Suppressor macrophage treated with lipopolysaccharide for 4 hours (primary cell): ENCODE data around the gene HPS6.
"Not testable (repeated sequence)": the region's sequence is repeated elsewhere in the genome, so short reads cannot be mapped to it uniquely, and the experiment has no call there.

Experiments used
- DNase-seq: peaks from one replicate; pipeline ENCODE4 v3.0.0-alpha.2; 2020

Gene HPS6

DNA sequence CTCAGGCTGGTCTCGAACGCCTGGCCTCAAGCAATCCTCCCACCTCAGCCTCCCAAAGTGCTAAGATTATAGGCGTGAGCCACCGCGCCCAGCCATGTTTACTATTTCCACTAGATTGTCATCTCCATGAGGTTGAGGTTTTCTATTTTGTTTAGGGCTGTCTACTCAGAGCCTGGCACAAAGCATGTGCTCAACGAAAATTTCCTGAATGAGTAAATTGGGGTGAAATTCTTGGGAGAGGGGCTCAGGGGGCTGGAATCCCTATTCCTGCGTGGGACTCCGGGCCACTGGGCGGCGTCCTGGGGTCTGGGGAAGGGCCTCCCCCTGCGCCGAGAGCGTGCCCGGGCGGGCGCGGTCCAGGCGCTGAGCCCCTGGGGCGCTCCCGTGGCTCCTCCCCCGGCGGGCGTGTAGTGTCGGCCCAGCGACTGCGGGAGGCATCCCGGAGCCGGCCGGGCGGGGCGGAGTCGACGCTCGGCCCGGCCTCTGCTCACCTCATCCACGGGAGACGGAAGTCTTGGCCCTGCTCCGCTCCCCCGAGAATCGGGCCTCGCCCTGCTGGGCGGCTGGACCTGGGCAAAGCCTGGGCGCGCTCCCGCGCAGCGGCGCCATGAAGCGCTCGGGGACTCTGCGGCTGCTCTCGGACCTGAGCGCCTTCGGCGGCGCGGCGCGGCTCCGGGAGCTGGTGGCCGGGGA lies at the start of gene HPS6:
Gene HPS6, plus strand, starts transcription at position 482 of the 693 bp plus-strand sequence. Its CDS starts 126 bp downstream, at position 608.
- DNase-seq: peak; percentile 97

DNA sequence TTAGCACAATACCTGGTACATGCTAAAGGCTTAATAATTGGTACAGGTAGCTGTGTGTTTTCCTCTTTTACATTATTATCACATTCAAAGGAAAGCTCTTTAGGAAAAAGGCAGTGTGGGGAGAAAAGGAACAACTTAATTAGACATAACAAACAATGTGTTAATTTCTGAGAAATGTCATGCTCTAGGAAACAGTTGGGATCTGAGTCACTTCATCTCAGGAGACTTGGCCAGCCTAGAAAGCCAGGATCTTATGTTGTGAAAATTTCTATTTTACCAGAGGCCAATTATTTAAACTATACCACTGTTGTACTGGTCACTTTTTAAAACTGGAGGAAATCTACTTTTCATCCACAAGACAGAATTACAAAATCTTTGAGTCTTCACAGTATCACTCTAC lies 48.7 kb upstream of the HPS6 start:
- no peak for DNase-seq

- no peak for DNase-seq
These were observed 47.9 kb upstream of the HPS6 start for GRCh38 chr10:102017295-102017694.

DNA sequence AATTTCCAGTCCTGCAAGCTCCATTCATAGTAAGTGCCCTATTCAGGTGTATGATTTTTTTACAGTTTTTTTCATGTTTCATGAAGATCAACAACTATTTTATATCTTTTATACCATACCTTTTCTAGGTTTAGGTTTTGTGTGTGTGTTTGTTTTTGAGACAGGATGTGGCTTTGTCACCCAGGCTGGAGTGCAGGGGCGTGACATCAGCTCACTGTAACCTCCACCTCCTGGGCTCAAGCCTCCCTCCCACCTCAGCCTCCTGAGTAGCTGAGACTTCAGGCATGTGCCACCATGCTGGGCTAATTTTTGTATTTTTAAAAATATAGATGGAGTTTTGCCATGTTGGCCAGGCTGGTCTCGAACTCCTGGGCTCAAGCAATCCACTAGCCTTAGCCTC lies 44.2 kb upstream of the HPS6 start:
- no peak for DNase-seq

GRCh38 chr10:102024799-102025198 lies 40.4 kb upstream of the HPS6 start:
- DNase-seq: peak; percentile 88

GRCh38 chr10:102027261-102027660 lies 37.9 kb upstream of the HPS6 start:
- no peak for DNase-seq

- no peak for DNase-seq
These were observed 31.4 kb upstream of the HPS6 start for GRCh38 chr10:102033787-102034186.

- not testable (repeated sequence) for DNase-seq
These were observed 29.3 kb upstream of the HPS6 start for GRCh38 chr10:102035807-102036206.

- no peak for DNase-seq
These were observed 26.7 kb upstream of the HPS6 start for GRCh38 chr10:102038410-102038809.

- no peak for DNase-seq
These were observed 24.7 kb upstream of the HPS6 start for GRCh38 chr10:102040305-102041050.

DNA sequence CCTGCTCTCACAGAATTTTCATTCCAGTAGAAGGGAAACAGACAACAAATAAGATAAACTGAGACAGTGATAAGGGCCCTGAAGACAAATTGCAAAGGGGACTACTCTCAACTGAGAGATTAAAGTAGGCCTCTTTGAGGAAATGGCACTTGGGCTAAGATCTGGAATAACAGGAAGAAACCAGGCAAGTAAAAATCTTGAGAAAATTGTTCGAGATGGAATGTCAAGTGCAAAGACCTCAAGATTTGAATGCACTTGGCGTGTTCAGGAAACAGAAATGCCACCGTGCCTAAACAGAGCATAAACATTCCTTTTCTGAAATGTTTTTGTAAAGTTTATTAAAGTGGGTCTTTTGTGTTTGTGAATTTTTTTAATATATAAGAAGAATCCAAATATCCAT lies 19.9 kb upstream of the HPS6 start:
- DNase-seq: no peak

DNA sequence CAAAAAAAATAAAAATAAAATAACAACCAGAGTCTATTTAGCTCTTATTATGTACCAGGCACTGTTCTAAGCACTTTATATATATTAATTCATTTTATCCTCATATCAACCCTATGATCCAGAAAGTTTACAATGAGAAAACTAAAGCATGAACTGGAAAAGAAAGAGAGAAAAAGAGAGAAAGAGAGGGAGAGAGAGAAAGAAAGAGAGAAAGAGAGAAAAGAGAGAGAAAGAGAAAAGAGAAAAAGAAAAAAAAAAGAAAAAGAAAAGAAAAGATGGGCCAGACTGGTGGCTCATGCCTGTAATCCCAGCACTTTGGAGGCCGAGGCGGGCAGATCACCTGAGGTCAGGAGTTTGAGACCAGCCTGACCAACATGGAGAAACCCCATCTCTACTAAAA lies 19.1 kb upstream of the HPS6 start:
- no peak for DNase-seq

DNA sequence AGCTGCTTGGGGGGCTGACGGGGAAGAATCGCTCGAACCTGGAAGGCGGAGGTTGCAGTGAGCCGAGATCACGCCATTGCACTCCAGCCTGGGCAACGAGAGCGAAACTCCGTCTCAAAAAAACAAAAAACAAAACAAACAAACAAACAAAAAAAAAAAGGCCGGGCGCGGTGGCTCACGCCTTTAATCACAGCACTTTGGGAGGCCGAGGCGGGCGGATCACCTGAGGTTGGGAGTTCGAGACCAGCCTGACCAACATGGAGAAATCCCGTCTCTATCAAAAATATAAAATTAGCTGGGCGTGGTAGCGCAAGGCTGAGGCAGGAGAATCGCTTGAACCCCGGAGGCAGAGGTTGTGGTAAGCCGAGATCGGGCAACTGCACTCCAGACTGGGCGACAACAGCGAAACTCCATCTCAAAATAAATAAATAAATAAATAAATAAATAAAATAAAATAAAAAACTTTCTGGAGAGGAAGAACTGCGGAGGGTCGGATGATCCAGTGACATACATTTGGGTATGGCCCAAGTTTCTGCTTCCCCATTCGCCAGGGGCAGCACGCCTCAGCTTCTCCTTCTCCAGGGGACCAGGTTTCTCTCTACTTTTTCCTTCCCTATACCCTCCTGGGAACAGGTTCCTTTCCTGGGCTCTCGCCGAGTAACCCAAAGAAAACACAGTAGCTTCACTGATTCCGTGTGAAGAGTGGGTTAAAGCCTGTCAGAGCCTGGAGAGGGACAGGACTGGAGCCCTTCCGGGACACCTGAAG lies 10.1 kb upstream of the HPS6 start:
- peak; percentile 71 for DNase-seq

DNA sequence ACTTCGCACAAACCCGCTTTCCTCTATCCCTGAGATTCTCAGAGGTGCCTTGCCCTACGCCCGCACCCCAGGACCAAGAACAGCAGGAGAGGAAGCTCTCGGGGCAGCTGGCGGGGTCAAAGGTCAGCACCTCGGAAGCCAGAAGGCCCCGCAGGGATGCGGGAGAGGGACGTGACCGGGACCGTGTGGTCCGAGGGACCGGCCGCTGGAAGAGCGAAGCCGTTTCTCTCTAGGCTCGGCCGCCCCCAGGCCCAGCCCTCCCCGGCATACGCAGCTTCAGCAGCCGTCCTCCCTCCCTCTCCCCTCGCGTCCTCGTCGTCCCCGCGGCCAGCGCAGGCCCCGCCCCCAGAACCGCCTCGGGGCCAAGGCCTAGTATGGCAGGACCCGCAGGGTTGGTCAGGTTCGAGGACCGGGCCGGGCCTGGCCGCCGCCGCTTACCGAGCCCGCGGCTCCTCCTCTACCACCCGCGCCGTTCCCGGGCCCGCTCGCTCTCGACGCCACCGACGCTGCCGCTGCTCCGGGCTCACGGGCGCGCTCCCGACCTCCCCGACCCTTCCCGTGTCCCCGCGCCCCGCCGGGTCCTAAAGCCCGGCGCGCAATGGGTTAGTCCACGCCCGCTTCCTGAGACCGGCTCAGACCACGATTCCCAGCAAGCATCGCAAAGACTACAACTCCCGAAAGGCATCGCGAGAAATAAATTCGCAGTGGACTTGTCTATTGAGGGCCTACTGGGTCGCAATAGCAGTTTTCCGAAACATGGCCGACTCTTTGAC lies 9.3 kb upstream of the HPS6 start, which contains the start of gene ARMH3:
Gene ARMH3, minus strand, starts transcription at position 527 of the 773 bp plus-strand sequence. CDS start 16,059 bp downstream, outside the sequence.
- DNase-seq: peak; percentile 98

DNA sequence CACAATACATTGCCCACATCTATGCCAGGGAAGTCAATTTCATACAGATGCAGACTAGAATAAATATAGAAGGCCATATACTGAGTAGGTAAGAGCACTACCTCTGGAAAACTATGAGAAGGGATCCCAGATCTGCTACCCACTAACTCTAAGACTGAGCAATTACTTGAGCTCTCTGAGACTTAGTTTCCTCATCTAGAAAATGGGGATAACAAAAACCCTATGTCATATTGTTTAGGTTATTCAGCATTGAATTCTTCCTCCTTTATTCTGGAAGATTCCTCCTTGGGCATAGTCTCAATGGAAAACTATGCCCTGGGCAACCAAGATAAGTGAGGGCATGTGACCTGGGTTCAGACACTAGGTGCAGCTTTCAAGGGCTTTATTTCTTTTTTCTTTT lies 5.2 kb upstream of the HPS6 start:
- DNase-seq: no peak

DNA sequence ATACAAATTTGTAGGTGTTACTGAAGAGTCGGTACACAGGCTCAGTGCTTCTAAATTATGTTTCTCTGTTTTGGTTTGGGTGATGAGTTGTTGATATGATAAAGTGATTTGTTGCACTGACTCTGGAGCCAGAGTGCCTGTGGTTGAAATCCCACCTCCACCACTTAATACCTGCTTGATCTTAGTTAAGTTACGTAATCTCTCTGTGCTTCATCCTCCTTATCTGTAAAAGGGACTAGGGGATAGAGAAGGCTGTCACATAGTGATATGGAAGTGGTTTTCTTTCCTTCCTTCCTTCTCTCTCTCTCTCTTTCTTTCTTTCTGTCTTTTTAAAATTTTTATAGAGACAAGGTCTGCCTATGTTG lies 664 bp upstream of the HPS6 start:
- DNase-seq: no peak

DNA sequence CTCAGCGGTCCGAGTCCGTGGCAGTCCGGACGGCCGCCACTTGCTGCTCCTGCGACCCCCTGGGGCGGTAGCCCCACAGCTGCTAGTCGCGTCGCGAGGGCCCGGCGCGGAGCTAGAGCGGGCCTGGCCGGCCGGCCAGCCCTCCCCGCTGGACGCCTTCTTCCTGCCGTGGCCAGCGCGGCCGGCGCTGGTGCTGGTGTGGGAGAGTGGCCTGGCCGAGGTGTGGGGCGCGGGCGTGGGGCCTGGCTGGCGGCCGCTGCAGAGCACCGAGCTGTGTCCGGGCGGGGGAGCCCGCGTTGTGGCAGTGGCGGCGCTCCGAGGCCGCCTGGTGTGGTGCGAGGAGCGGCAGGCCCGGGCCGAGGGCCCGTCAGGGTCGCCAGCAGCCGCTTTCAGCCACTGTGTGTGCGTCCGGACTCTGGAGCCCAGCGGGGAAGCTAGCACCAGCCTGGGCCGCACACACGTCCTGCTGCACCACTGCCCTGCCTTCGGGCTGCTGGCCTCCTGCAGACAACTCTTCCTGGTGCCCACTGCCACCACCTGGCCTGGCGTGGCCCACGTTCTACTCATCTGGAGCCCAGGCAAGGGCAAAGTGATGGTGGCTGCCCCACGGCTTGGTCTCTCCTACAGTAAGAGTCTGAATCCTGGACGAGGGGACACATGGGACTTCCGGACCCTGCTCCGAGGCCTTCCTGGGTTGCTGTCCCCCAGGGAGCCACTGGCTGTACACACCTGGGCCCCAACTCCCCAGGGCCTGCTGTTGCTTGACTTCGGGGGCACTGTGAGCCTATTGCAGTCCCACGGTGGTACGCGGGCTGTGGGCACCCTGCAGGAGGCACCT lies 631 bp downstream of the HPS6 start:
- DNase-seq: peak; percentile 34

DNA sequence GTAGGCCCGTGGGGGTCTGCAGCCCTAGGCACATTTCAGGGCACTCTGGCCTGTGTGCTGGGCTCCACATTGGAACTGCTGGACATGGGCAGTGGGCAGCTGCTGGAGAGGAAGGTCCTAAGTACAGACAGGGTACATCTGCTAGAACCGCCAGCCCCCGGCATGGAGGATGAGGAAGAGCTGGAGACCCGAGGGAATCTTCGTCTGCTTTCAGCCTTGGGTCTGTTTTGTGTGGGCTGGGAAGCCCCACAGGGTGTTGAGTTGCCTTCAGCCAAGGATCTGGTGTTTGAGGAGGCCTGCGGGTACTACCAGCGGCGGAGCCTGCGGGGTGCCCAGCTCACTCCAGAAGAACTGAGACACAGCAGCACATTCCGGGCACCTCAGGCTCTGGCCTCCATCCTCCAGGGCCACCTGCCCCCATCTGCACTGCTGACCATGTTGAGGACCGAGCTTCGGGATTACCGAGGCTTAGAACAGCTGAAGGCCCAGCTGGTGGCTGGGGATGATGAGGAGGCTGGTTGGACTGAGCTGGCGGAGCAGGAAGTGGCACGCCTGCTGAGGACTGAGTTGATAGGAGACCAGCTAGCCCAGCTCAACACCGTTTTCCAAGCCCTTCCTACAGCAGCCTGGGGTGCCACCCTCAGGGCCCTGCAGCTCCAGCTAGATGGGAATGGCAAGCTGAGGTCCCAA lies 1.4 kb downstream of the HPS6 start:
- no peak for DNase-seq

DNA sequence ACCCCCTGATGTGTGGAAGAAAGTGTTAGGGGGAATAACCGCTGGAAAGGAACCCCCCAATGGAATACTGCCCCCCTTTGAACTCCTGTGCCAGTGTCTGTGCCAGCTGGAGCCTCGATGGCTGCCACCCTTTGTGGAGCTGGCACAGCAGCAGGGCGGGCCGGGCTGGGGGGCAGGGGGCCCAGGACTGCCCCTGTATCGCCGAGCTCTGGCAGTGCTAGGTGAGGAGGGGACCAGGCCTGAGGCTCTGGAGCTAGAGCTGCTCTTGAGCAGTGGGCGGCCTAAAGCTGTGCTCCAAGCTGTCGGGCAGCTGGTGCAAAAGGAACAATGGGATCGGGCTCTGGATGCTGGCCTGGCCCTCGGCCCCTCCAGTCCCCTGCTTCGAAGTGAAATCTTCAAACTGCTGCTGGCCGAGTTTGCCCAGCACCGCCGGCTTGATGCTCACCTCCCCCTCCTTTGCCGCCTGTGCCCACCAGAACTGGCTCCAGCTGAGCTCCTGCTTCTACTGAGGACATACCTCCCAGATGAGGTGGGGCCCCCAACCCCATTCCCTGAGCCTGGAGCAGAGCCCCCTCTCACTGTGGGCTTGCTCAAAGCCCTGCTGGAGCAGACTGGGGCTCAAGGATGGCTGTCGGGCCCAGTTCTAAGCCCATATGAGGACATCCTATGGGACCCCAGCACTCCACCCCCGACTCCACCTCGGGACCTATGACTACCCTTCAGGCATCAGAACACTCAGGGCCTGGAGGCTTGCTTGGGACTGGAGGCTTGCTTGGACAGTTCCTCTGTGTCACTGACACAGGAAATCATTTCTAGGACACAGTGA lies 2.2 kb downstream of the HPS6 start:
- no peak for DNase-seq

GRCh38 chr10:102068216-102068615 lies 3.1 kb downstream of the HPS6 start:
- no peak for DNase-seq
